K562 (cell line): ENCODE results near the gene LUC7L.

Experiments used
- RAD21 ChIP-seq, 2 experiments: fragments of 250-450 bp in 1 of 2; fragments of 450-650 bp in 1 of 2; sonication (Bioruptor Pico) in 1 of 2; formaldehyde crosslinking in 1 of 2; IDR thresholded peaks in 1 of 2; conservative IDR thresholded peaks in 1 of 2; 2 replicates each; pipeline versions ENCODE4 v1.4.0 to v1.8.0; 2020 to 2022; ENCODE audit warnings: mild to moderate bottlenecking in 2 of 2, moderate library complexity in 1 of 2
- TF ChIP-seq, protein P1 (sequence below): sonication (generic); formaldehyde crosslinking; IDR thresholded peaks from 2 replicates; pipeline ENCODE4 v1.8.1; 2023; ENCODE audit warnings: mild to moderate bottlenecking, missing genetic modification reagents

DNA sequence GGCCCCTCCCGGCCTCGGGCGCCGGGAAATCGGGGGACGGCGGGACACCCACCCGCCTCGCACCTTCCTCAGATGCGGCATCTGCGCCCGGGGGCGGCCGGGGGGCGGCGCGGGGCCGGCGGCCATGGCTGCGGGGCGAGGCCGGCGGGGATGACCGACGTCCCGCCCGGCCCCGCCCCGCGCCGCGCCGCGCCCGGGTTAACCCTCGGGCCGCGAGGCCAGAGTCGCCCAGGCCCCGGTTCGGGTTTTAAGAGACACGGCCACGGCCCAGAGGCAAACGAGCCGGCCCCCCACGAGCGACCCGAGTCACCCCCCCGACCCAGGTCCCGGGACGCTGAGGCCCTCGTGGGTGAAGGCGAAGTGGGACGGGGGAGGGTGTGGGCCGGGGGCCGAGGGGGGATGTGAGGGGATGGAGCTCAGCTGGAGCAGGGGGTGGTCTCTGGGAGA, 46.6 kb upstream of the LUC7L start, which contains the start of gene RGS11:
- TF ChIP-seq, protein P1, sequence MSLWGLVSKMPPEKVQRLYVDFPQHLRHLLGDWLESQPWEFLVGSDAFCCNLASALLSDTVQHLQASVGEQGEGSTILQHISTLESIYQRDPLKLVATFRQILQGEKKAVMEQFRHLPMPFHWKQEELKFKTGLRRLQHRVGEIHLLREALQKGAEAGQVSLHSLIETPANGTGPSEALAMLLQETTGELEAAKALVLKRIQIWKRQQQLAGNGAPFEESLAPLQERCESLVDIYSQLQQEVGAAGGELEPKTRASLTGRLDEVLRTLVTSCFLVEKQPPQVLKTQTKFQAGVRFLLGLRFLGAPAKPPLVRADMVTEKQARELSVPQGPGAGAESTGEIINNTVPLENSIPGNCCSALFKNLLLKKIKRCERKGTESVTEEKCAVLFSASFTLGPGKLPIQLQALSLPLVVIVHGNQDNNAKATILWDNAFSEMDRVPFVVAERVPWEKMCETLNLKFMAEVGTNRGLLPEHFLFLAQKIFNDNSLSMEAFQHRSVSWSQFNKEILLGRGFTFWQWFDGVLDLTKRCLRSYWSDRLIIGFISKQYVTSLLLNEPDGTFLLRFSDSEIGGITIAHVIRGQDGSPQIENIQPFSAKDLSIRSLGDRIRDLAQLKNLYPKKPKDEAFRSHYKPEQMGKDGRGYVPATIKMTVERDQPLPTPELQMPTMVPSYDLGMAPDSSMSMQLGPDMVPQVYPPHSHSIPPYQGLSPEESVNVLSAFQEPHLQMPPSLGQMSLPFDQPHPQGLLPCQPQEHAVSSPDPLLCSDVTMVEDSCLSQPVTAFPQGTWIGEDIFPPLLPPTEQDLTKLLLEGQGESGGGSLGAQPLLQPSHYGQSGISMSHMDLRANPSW (CRISPR knock-in tag), result no peak
- TF ChIP-seq RAD21 (CRISPR knock-in tag; conservative IDR thresholded peaks at IDR 0.05 in 1 of 2, IDR thresholded peaks at IDR 0.05 in 1 of 2), result no peak
